MM.1S (cell line): ENCODE results near the gene BTBD9.

Experiments
- DNase-seq: peaks from one replicate; pipeline ENCODE4 v3.0.0-alpha.2; 2015
- H2AFZ ChIP-seq: fragments of 300-600 bp; sonication (generic); 2 replicates; pipeline ENCODE4 v1.6.0; 2016; ENCODE audit warnings: antibody characterized with exemption, low read length
- H3F3A ChIP-seq: fragments of 300-600 bp; sonication (generic); 2 replicates; pipeline ENCODE4 v1.6.1; 2016; ENCODE audit warnings: mild to moderate bottlenecking, antibody characterized with exemption, low read length, moderate library complexity, mixed read lengths; ENCODE audit not compliant: insufficient read depth
- H3K27ac ChIP-seq: fragments of 300-600 bp; sonication (generic); 2 replicates; pipeline ENCODE4 v1.5.1; 2016; ENCODE audit warnings: mild to moderate bottlenecking, low read length
- H3K27me3 ChIP-seq: fragments of 300-600 bp; sonication (generic); replicated peaks from 2 replicates; pipeline ENCODE4 v1.6.0; 2016; ENCODE audit warnings: low read length; ENCODE audit not compliant: insufficient read depth
- H3K36me3 ChIP-seq: fragments of 300-600 bp; sonication (generic); replicated peaks from 2 replicates; pipeline ENCODE4 v1.6.1; 2016; ENCODE audit warnings: mild to moderate bottlenecking, low read length, mixed read lengths; ENCODE audit not compliant: insufficient read depth
- H3K4me1 ChIP-seq: fragments of 300-600 bp; sonication (generic); 2 replicates; pipeline ENCODE4 v1.6.1; 2016; ENCODE audit warnings: low read length, mixed read lengths
- H3K4me2 ChIP-seq: fragments of 300-600 bp; sonication (generic); 2 replicates; pipeline ENCODE4 v1.6.0; 2016; ENCODE audit warnings: low read depth, low read length
- H3K4me3 ChIP-seq: fragments of 300-600 bp; sonication (generic); 2 replicates; pipeline ENCODE4 v1.5.1; 2016; ENCODE audit warnings: low read length, mixed read lengths
- H3K79me2 ChIP-seq: fragments of 300-600 bp; sonication (generic); 2 replicates; pipeline ENCODE4 v1.6.1; 2016; ENCODE audit warnings: mixed run types, low read length, mixed read lengths
- H3K9ac ChIP-seq: fragments of 300-600 bp; sonication (generic); 2 replicates; pipeline ENCODE4 v1.6.1; 2016; ENCODE audit warnings: low read length, mixed read lengths
- H3K9me2 ChIP-seq: fragments of 300-600 bp; sonication (generic); replicated peaks from 2 replicates; pipeline ENCODE4 v1.6.1; 2016; ENCODE audit warnings: mild to moderate bottlenecking, low read length, mixed read lengths; ENCODE audit not compliant: insufficient read depth
- H3K9me3 ChIP-seq: fragments of 300-600 bp; sonication (generic); replicated peaks from 2 replicates; pipeline ENCODE4 v1.6.1; 2016; ENCODE audit warnings: mild to moderate bottlenecking, low read length, mixed read lengths; ENCODE audit not compliant: insufficient read depth
- H4K20me1 ChIP-seq: fragments of 300-600 bp; sonication (generic); 2 replicates; pipeline ENCODE4 v1.6.1; 2016; ENCODE audit warnings: mild to moderate bottlenecking, low read length, moderate library complexity, mixed read lengths; ENCODE audit not compliant: insufficient read depth
- EZH2 ChIP-seq: fragments of 300-600 bp; sonication (generic); optimal IDR thresholded peaks from 2 replicates; pipeline ENCODE3; 2017; ENCODE audit warnings: low read depth, mild to moderate bottlenecking, antibody characterized with exemption, low read length, mixed read lengths
- EZH2phosphoT487 ChIP-seq: fragments of 300-600 bp; sonication (generic); IDR thresholded peaks from 2 replicates; pipeline ENCODE4 v1.6.1; 2018; ENCODE audit warnings: antibody characterized with exemption, low read length
- TF ChIP-seq, protein P1 (sequence below): fragments of 300-600 bp; sonication (generic); IDR thresholded peaks from 2 replicates; pipeline ENCODE4 v1.5.1; 2016; ENCODE audit warnings: antibody characterized with exemption, low read length, mixed read lengths

The BTBD9 gene

DNA sequence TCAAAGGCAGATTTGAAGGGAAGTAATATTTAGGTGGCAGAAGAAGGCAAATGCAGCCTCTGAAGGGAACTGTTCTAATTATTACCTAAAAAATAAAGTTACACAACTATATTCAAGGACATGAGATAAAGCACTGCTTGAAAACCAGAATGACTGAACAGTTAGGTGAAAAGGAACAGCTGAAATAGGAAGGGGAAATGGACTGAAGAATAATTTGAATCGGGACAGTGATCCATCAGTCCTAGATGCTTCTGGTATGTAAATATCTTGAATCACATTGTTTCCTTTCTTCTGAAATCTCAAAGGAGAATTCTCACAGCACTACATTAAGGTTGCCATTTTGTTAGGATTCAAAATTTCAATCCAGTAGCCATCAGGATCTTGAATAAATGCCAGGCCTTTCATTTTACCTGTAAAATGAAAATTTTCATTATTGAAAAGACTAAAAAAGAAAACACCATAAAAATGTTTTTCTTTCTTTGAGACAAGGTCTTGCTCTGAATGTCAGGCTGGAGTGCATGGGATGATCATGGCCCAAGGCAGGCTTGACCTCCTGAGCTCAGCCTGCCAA is 37.3 kb upstream of the BTBD9 start:
- Histone ChIP-seq H3K79me2 (no peaks in the 10 kb centered on the region), H4K20me1 (no peaks in the 10 kb centered on the region), H3K9ac (no peak overlapping the region; the same call in 1 of the 2 replicates), H3K27me3 (no peaks in the 10 kb centered on the region), H3K27ac (peak overlapping the region; percentile 66), H3K9me3 (no peaks in the 10 kb centered on the region), H2AFZ (no peak overlapping the region), H3K36me3 (no peaks in the 10 kb centered on the region), H3F3A (peaks cover 27% of the 10 kb centered on the region), H3K9me2 (no peaks in the 10 kb centered on the region), H3K4me2 (peak overlapping the region; percentile 55; the same call in 1 of the 2 replicates), H3K4me3 (no peak overlapping the region), H3K4me1 (peaks cover 34% of the 10 kb centered on the region)
- TF ChIP-seq EZH2: no peak
- TF ChIP-seq, protein P1, sequence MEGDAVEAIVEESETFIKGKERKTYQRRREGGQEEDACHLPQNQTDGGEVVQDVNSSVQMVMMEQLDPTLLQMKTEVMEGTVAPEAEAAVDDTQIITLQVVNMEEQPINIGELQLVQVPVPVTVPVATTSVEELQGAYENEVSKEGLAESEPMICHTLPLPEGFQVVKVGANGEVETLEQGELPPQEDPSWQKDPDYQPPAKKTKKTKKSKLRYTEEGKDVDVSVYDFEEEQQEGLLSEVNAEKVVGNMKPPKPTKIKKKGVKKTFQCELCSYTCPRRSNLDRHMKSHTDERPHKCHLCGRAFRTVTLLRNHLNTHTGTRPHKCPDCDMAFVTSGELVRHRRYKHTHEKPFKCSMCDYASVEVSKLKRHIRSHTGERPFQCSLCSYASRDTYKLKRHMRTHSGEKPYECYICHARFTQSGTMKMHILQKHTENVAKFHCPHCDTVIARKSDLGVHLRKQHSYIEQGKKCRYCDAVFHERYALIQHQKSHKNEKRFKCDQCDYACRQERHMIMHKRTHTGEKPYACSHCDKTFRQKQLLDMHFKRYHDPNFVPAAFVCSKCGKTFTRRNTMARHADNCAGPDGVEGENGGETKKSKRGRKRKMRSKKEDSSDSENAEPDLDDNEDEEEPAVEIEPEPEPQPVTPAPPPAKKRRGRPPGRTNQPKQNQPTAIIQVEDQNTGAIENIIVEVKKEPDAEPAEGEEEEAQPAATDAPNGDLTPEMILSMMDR: no peak
- TF ChIP-seq EZH2phosphoT487: no peak
- no peak for DNase-seq

DNA sequence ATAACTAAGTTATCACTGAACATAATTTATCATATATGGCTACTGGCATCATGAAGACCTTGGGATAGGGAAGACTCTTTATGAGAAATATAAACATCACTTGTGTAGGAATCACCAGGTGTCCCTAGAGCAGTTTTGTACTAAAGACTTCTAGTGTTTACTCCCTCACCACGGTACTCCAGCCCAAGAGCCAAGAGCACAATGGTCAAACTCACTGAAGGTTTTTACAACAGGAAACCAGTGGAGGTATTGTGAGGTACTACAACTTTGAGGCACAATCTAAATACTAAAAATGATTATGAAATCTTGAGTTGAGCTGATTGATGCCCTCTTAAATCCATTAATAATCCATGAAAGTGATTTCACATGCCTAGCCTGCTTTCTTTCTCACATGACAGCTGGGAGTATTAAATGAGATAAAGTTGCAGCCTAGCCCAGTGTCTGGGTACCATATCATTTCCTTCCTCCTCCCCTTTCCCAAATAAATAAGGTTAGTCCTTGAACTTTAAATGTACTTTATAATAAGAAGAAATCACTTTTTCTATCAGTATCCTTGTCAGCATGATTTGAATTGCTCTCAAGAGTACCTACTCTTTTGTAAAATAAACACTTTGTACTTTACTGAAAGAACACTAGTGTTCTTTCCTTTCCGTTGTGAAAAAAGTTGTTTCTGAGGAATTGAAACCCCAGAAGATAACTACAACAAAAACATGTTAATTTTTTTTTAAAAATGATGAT is 36.7 kb upstream of the BTBD9 start:
- Histone ChIP-seq H3K27ac (peak overlapping the region; percentile 66; the same call in 1 of the 2 replicates), H3K79me2 (no peaks in the 10 kb centered on the region), H3K4me3 (no peak overlapping the region), H3K9me3 (no peaks in the 10 kb centered on the region), H3K27me3 (no peaks in the 10 kb centered on the region), H3K36me3 (no peaks in the 10 kb centered on the region), H3F3A (peaks cover 27% of the 10 kb centered on the region), H4K20me1 (no peaks in the 10 kb centered on the region), H2AFZ (no peak overlapping the region), H3K4me2 (peak overlapping the region; percentile 55), H3K9me2 (no peaks in the 10 kb centered on the region), H3K4me1 (peaks cover 34% of the 10 kb centered on the region), H3K9ac (no peak overlapping the region; the same call in 1 of the 2 replicates)
- peak; percentile 34 for DNase-seq
- TF ChIP-seq EZH2phosphoT487 (no peak), EZH2 (no peak)
- TF ChIP-seq, protein P1: no peak

DNA sequence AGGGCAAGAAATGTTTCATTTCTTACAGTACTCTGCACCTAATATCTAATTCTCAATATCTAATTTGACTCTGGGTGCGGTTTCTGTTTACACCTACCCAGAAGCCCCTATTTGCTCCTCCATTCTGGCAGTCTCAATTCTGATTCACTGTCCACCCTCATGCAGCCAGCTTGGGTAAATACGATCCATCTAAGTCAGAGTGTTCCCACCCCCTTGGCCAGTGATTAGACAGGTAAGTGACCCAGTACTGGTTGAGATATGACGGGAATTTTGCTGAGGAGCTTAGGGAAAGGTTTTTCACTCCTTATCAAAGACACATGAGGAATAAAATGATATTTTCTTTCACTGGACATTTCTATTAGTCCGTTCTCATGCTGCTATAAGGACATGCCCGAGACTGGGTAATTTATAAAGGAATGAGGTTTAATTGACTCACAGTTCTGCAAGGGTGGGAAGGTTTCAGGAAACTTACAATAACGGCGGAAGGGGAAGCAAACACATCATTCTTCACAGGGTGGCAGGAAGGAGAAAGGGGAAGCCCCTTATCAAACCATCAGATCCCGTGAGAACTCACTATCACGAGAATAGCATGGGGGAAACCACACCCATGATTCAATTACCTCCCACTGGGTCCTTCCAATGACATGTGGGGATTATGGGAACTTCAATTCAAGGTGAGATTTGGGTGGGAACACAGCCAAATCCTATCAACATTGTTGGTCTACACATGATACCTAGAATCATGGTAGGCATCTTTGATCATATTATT is 33.9 kb upstream of the BTBD9 start:
- Histone ChIP-seq H3K27me3 (no peaks in the 10 kb centered on the region), H4K20me1 (no peaks in the 10 kb centered on the region), H3K9me3 (no peaks in the 10 kb centered on the region), H3K36me3 (no peaks in the 10 kb centered on the region), H2AFZ (no peak overlapping the region), H3K79me2 (no peaks in the 10 kb centered on the region), H3K9me2 (no peaks in the 10 kb centered on the region), H3F3A (peaks cover 23% of the 10 kb centered on the region), H3K4me1 (peaks cover 27% of the 10 kb centered on the region), H3K27ac (no peak overlapping the region), H3K9ac (no peak overlapping the region), H3K4me3 (no peak overlapping the region), H3K4me2 (no peak overlapping the region)
- DNase-seq: no peak
- TF ChIP-seq, protein P1: no peak
- no peak for TF ChIP-seq EZH2
- TF ChIP-seq EZH2phosphoT487: no peak
